ENCODE results near the gene SP4.
"Not testable (repeated sequence)": the region's sequence is repeated elsewhere in the genome, so short reads cannot be mapped to it uniquely, and the experiment has no call there.

The SP4 gene

GRCh38 chr7:21536445-21537118 lies 108.7 kb downstream of the SP4 start:
- not testable (repeated sequence) for H3K4me1 Mint-ChIP-seq; H3K4me3 Mint-ChIP-seq; H3K36me3 Mint-ChIP-seq (ENCODE audit: low read depth); H3K27ac Mint-ChIP-seq
- peaks cover 32% of the 10 kb centered on the region for H3K9me3 Mint-ChIP-seq
- H3K27me3 Mint-ChIP-seq (ENCODE audit: low read depth), result peaks cover 33% of the 10 kb centered on the region

DNA sequence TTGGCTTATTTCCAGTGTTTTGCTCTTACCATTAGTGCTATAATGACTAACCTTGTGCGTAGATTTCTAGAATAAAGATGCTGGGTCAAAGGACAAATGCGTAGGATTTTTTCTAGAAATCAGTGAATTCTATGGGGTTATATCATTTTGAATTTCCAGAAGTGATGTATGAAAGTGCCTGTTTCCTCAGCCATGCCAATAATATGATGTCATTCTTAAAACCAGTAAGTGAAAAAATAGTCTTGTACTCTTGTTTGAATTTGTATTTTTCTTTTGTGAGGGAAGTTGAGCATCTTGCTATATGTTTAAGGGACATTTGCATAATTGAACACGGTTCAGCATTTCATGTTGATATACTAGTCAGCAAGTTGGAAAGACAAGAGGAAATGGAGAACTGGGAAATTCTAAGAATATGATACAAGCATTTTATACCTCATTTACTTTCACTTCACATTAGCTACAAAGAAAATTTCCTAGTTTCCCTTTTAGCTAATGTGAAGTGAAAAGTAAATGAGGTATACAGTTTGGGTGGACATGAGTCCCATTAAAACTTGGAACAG lies 111.1 kb downstream of the SP4 start:
- H3K27ac Mint-ChIP-seq, result no peak overlapping the region
- TF ChIP-seq, protein P1, sequence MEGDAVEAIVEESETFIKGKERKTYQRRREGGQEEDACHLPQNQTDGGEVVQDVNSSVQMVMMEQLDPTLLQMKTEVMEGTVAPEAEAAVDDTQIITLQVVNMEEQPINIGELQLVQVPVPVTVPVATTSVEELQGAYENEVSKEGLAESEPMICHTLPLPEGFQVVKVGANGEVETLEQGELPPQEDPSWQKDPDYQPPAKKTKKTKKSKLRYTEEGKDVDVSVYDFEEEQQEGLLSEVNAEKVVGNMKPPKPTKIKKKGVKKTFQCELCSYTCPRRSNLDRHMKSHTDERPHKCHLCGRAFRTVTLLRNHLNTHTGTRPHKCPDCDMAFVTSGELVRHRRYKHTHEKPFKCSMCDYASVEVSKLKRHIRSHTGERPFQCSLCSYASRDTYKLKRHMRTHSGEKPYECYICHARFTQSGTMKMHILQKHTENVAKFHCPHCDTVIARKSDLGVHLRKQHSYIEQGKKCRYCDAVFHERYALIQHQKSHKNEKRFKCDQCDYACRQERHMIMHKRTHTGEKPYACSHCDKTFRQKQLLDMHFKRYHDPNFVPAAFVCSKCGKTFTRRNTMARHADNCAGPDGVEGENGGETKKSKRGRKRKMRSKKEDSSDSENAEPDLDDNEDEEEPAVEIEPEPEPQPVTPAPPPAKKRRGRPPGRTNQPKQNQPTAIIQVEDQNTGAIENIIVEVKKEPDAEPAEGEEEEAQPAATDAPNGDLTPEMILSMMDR (IDR thresholded peaks at IDR 0.05; ENCODE audit: unreplicated experiment in 3 of 3), result no peak

GRCh38 chr7:21542891-21543527 lies 115.1 kb downstream of the SP4 start, which contains the start of gene DNAH11:
Gene DNAH11, plus strand, starts transcription at chr7:21543039. Its CDS starts 207 bp downstream, at chr7:21543246.
- Mint-ChIP-seq H3K27ac (no peak within 1 kb of the TSS), H3K4me1 (peaks cover 5% of the 10 kb centered on the region), H3K27me3 (ENCODE audit: low read depth) (peaks cover 77% of the 10 kb centered on the region), H3K9me3 (peaks cover 2% of the 10 kb centered on the region), H3K36me3 (ENCODE audit: low read depth) (no peaks in the 10 kb centered on the region), H3K4me3 (peak within 1 kb of the TSS; percentile 64 to 81 (median 69))
- TF ChIP-seq, protein P1 (IDR thresholded peaks at IDR 0.05; ENCODE audit: unreplicated experiment in 3 of 3), result no peak

More for the DNA sequence above, 111.1 kb downstream of the SP4 start:
- peaks cover 3% of the 10 kb centered on the region for H3K4me1 Mint-ChIP-seq
- H3K4me3 Mint-ChIP-seq, result no peak overlapping the region
- H3K36me3 Mint-ChIP-seq (ENCODE audit: low read depth), result no peaks in the 10 kb centered on the region
- peaks cover 19% of the 10 kb centered on the region for H3K9me3 Mint-ChIP-seq
- peaks cover 55% of the 10 kb centered on the region for H3K27me3 Mint-ChIP-seq (ENCODE audit: low read depth)

GRCh38 chr7:21543528-21544302 lies 115.8 kb downstream of the SP4 start:
- no peak overlapping the region for H3K27ac Mint-ChIP-seq
- TF ChIP-seq, protein P1 (IDR thresholded peaks at IDR 0.05; ENCODE audit: unreplicated experiment in 3 of 3), result no peak

GRCh38 chr7:21544303-21544656 lies 116.4 kb downstream of the SP4 start:
- H3K4me1 Mint-ChIP-seq, result peaks cover 5% of the 10 kb centered on the region
- peak overlapping the region; percentile 64 to 81 (median 69) for H3K4me3 Mint-ChIP-seq
- H3K27ac Mint-ChIP-seq, result no peak overlapping the region
- no peaks in the 10 kb centered on the region for H3K36me3 Mint-ChIP-seq (ENCODE audit: low read depth)
- H3K9me3 Mint-ChIP-seq, result peaks cover 2% of the 10 kb centered on the region
- TF ChIP-seq, protein P1 (IDR thresholded peaks at IDR 0.05; ENCODE audit: unreplicated experiment in 3 of 3), result no peak
- H3K27me3 Mint-ChIP-seq (ENCODE audit: low read depth), result peaks cover 71% of the 10 kb centered on the region

More at GRCh38 chr7:21543528-21544302, 115.8 kb downstream of the SP4 start:
- Mint-ChIP-seq H3K4me3 (peak overlapping the region; percentile 64 to 81 (median 69)), H3K4me1 (peaks cover 5% of the 10 kb centered on the region), H3K36me3 (ENCODE audit: low read depth) (no peaks in the 10 kb centered on the region), H3K27me3 (ENCODE audit: low read depth) (peaks cover 76% of the 10 kb centered on the region), H3K9me3 (peaks cover 2% of the 10 kb centered on the region)

DNA sequence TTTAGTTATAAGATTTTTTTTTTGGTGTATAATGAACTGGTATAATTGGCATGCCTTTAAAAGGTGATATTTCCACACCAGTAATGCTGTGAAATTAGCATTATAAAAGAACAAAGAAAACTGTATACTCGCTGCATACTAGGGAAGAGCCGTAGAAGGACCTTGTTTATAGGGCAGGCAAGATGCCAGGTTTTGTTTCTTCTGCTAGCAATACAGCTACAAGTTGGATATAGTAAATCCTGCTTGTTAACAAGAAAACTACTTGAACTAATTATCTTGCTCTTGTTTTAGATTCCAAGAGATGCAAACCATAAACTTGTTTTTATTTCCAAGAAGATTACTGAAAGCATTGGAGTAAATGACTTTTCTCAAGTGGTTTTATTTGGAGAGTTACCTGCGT lies 116.8 kb downstream of the SP4 start:
- H3K9me3 Mint-ChIP-seq, result no peaks in the 10 kb centered on the region
- H3K4me3 Mint-ChIP-seq, result no peak overlapping the region
- peaks cover 5% of the 10 kb centered on the region for H3K4me1 Mint-ChIP-seq
- H3K36me3 Mint-ChIP-seq (ENCODE audit: low read depth), result no peaks in the 10 kb centered on the region
- H3K27ac Mint-ChIP-seq, result no peak overlapping the region
- peaks cover 71% of the 10 kb centered on the region for H3K27me3 Mint-ChIP-seq (ENCODE audit: low read depth)
- TF ChIP-seq, protein P1 (IDR thresholded peaks at IDR 0.05; ENCODE audit: unreplicated experiment in 3 of 3), result no peak
